ENCODE results near the gene IL1RAP.
"Not testable (repeated sequence)": the region's sequence is repeated elsewhere in the genome, so short reads cannot be mapped to it uniquely, and the experiment has no call there.

IL1RAP gene, protein sequence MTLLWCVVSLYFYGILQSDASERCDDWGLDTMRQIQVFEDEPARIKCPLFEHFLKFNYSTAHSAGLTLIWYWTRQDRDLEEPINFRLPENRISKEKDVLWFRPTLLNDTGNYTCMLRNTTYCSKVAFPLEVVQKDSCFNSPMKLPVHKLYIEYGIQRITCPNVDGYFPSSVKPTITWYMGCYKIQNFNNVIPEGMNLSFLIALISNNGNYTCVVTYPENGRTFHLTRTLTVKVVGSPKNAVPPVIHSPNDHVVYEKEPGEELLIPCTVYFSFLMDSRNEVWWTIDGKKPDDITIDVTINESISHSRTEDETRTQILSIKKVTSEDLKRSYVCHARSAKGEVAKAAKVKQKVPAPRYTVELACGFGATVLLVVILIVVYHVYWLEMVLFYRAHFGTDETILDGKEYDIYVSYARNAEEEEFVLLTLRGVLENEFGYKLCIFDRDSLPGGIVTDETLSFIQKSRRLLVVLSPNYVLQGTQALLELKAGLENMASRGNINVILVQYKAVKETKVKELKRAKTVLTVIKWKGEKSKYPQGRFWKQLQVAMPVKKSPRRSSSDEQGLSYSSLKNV

DNA sequence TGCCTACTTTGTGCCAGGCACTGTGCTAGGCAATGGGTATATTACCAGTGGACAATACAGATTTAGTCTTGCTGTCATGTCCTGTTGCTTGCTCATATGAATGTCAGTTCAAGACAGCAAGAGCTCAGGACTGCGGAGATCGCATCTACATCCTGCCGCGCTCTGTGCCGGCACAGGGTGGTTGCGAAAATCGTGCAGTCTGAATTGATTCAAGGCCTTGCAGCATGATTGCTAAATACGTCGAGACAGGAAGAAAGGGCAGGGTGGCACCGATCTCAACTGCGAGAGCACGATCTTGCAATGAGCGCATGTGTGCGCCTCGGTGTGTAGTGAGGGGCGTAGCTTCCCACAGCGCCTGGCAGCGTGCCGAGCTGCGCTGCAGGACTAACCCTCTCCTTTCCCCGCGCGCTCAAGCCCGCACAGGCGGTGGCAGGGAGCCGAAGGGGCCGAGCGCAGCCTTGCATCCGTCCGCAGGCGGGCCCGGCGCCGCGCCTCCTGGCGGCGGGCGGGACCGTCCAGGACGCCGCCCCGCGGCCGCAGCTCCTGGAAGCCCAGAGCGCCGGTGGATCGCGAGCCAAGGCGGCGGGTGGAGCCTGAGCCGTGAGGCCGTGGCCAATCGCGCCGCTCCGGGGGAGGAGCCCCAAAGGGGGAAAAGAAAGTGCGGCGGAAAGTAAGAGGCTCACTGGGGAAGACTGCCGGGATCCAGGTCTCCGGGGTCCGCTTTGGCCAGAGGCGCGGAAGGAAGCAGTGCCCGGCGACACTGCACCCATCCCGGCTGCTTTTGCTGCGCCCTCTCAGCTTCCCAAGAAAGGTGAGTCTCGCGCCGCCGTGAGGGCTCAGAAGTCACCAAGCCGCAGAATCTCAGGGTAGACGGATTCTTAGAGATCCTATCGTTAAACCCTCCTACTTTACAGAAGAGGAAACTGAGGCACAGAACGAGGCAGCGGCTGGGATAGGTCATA lies at the start of gene IL1RAP:
Gene IL1RAP (plus strand): TSS at position 677 of the 962 bp plus-strand sequence. CDS start 50,205 bp downstream, outside the sequence.
- DNase-seq (ENCODE audit: low read depth), result peak; percentile 98

DNA sequence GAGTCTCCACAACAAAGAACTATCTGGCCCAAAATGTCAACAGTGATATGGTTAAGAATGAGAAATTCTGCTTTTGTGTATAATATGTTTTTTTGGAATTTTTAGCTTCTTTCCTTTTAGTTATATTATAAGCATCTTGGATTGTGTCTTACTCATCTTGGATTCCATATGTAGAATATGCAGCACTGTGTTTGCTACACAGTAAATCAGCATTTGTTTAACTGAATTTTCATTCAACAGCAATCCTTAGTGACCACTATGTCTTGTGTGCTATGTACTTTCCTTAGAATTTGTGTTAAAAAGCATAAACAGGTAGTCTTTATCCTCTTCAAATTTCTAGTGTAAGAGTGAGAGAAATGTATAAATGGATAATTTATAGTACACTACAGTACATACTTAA lies 46.0 kb upstream of the IL1RAP start:
- DNase-seq (ENCODE audit: low read depth), result no peak

DNA sequence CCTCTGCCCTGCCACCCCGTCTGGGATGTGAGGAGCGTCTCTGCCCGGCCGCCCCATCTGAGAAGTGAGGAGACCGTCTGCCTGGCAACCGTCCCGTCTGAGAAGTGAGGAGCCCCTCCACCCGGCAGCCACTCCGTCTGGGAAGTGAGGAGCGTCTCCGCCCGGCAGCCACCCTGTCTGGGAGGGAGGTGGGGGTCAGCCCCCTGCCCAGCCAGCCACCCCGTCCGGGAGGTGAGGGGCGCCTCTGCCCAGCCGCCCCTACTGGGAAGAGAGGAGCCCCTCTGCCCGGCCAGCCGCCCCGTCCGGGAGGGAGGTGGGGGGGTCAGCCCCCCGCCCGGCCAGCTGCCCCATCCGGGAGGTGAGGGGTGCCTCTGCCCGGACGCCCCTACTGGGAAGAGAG lies 40.6 kb upstream of the IL1RAP start:
- DNase-seq (ENCODE audit: low read depth), result not testable (repeated sequence)

DNA sequence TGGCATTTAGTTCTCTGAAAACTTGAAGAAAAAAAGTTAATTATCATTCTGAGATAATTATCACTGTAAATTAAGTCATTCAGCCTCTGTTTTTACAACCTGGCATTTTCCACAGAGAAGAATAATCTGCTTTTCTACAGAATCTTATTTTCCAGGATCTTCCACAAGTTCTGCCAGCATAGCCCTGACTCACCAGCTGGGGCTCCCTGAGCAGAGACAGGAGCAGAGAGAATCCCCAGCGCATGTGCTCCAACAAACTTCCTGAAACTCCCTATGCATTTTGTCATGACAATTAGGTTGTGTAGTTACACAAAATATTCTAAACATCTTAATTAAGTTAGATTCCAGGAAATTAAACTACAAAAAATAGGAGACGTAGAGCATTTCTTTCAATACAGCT lies 32.1 kb upstream of the IL1RAP start:
- no peak for DNase-seq (ENCODE audit: low read depth)

- no peak for DNase-seq (ENCODE audit: low read depth)
Observed at GRCh38 chr3:190485830-190486532, 27.9 kb upstream of the IL1RAP start.

DNA sequence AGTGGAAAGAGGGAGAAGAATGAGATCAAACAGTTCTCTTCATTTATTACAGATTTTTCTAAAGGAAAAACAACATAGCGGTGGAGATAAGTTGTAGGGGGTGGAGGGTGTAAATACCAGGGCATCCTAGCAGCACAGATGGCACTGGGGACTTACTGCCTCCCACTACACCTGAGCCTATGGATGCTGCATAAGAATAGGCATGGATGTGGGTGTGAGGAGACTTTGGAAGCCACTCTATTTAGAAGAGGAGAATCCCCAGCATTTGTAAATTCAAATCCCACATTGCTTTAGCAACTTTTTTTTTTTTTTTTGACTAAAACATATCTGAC lies 27.4 kb upstream of the IL1RAP start:
- DNase-seq (ENCODE audit: low read depth), result no peak

DNA sequence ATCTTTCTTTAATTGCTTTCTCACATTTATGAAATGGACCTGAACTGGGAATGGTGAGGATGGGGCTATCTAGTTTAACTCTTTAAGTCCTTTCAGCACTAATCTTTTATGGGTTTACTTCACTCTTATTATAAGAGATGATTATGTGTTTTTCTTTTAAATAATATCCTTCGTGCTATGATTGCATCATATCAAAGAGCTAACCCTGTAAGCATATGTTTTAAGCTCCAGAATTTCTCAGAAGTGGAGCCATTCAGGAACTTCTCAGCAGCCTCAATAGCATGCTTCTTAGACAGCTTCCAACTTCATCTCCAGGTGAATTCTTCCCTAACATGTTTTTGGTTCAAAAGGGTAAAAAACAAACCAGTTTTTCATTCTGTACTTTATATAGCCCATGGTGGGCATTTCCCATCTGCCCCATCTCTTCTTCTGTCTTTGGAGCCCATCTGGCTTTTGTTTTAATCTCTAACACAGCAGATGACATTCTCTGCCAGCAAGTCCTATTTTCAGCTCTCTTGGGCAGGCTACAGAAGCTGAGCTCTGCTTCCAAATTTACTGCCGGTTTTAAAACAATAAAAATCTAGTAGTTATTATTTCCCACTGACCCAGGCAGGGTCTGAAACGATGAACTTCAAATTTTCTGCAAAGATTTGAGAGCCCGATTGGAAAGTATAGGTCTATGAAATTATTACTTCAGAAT lies 26.8 kb upstream of the IL1RAP start:
- no peak for DNase-seq (ENCODE audit: low read depth)

GRCh38 chr3:190491533-190492054 lies 22.3 kb upstream of the IL1RAP start:
- DNase-seq (ENCODE audit: low read depth), result no peak

DNA sequence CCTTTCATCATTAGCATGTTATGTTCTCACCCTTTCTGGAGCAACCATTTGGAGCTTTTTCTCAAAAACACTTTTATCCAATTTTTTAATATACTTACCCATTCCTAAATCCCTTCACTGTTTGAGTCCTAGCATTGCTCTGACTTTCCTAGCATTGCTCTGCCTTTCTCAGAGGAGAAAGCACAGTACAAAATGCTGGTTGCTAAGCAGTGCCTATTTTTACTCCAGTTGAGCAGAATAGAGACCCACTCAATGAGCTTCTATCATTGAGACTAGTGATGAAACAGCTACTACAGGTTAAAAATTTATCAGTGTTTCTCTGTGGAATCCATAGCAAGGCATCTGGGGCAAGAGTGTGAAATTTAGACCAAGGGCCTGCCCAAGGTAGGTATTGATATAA lies 21.8 kb upstream of the IL1RAP start:
- DNase-seq (ENCODE audit: low read depth), result no peak

GRCh38 chr3:190492966-190493365 lies 20.9 kb upstream of the IL1RAP start:
- DNase-seq (ENCODE audit: low read depth), result no peak

GRCh38 chr3:190494907-190495306 lies 19.0 kb upstream of the IL1RAP start:
- DNase-seq (ENCODE audit: low read depth), result no peak

DNA sequence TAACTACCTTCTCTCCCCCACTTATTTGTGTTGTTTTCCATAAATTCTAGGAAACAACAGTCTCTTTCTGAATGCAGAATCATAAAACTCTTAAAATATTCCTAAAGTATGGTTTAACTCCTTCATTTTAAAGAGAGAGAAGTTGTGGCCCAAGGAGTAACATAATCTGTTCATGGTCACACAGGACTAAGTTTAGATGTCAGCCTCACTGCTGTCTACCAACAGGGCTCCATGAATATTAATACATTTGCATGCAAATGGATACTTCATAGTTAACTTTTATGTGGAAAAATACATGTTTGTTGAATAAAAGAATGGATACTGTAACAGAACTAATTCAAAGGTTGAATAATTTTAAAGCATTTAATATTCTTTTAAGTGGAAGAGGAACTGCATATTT lies 18.5 kb upstream of the IL1RAP start:
- no peak for DNase-seq (ENCODE audit: low read depth)

GRCh38 chr3:190495796-190496195 lies 18.1 kb upstream of the IL1RAP start:
- no peak for DNase-seq (ENCODE audit: low read depth)

DNA sequence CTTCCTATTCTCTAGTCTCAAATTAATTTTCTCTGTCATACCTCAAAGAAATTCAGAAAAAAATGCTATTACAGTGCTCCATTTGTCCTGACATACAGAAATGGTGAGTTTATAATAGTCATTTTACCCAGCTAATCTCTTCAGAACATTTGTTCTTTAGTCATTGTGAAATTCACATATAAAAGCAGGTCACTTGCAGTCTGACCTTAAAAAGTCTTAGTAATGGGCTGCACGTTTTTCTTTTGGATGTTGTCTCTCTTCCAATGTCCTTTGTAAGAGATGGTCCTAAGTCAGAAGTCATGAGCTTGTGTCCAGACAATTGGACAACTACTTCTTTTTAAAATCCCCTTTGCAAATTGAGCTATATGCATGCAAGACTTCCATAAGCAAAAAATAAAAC lies 17.0 kb upstream of the IL1RAP start:
- DNase-seq (ENCODE audit: low read depth), result no peak

DNA sequence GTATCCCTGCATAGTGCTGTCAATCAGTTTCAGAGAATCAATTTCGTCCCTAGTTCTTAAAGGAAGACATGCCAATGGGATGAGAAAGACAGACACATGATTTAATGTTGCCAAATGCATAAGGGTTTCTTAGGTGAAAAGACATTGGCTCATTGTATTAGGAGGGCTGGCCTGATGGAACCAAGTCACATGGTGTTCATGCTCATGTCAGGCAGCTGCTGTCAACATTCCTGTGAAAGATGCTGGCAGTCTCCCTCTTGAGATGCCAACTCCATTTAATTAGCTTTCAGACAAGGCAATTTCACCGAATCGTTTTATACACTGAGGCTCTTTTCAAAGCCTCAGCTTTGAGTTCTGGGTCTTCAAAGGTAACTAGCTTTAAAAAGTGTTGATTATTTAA lies 16.1 kb upstream of the IL1RAP start:
- DNase-seq (ENCODE audit: low read depth), result no peak

DNA sequence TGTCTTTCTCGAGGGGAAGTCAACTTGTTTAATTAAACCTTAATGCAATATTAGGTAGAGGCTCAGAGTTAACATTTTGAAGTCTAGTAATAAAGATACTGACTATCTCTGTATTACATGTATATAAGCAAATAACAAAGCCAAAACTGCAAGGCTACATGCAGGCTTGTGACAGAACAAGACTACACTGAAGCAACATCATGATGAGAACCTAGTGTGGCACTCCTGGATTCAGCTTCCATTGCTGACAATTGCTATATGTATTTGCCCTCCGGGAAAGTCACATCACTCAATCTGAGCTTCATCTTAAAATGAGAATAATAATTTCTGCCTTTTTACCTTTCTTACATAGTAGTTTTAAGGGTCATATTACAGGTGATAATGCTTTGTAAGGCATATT lies 15.6 kb upstream of the IL1RAP start:
- DNase-seq (ENCODE audit: low read depth), result no peak

DNA sequence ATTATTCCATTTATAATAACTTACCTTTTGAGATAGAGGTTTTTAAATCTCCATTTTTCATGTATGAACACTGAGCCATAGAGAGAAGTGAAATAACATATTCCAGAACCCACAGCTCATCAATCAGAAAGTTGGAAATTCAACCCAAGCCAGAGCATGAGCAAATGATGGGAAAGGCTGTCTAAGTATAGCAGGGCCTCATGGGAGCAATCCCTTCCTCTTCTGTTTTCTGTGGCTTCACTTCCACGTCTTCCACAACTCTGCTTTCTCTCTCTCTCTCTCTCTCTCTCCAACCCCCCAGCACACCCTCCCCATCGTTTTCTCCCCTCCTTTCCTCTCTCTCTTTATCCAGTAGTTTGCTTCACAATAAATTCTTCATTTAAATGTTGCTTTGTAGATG lies 14.8 kb upstream of the IL1RAP start:
- DNase-seq (ENCODE audit: low read depth), result no peak

- DNase-seq (ENCODE audit: low read depth), result no peak
Observed at GRCh38 chr3:190502946-190503345, 10.9 kb upstream of the IL1RAP start.

GRCh38 chr3:190504354-190505125 lies 9.3 kb upstream of the IL1RAP start:
- no peak for DNase-seq (ENCODE audit: low read depth)

- DNase-seq (ENCODE audit: low read depth), result no peak
Observed at GRCh38 chr3:190505381-190506003, 8.4 kb upstream of the IL1RAP start.

Data from fibroblast of gingiva (primary cell).